Measurements from ENCODE around the gene BBS2.

The BBS2 gene

DNA sequence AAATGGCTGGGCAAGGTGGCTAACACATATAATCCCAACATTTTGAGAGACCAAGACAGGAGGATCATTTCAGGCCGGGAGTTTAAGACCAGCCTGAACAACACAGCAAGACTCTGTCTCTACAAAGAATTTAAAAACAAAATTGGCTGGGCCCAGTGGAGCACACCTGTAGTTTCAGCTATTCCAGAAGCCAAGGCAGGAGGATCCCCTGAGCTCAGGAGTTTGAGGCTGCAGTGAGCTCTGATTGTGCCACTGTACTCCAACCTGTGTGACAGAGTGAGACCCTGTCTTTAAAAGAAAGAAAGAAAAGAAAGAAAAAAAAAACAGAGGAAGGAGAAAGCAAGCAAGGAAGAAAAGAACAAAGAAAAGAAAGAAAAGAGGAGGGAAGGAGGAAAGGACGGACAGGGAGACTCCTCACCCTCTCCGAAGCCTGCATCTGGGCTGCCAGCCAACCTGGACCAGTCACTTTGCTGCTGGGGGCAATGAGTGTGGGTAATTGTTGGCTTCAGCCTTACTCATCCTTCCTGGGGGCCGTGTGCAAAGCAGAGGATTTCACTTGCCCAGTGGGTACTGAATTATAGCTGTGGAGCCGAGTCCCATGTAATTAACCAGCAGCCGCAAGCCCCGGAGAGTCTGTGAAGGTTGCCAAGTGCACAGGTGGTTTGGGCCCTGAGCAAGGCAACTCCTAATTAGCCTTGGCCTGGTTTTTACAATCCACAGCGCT, 38.4 kb upstream of the BBS2 start:
- no peak overlapping the region for H3K27ac ChIP-seq (ENCODE audit: extremely low read depth, low read depth, low read length)
- H3K4me3 ChIP-seq (ENCODE audit: low read depth, low read length): no peak overlapping the region
- POLR2A ChIA-PET: interaction anchor here (0.7 kb wide), 1 partner anchor 67 kb away, joined by 4 read pairs; no protein-coding TSS in a partner anchor
- no peaks in the 10 kb centered on the region for H3K9me3 ChIP-seq (ENCODE audit: control insufficient read depth, insufficient read depth, low read depth, low read length)
- no peaks in the 10 kb centered on the region for H3K4me1 ChIP-seq (ENCODE audit: control insufficient read depth, insufficient read depth, low read length)
- H3K36me3 ChIP-seq (ENCODE audit: control insufficient read depth in 2 of 2, insufficient read depth in 1 of 2, low read length in 2 of 2): no peaks in the 10 kb centered on the region
- CTCF ChIA-PET: no interaction called here
- TF ChIP-seq ZBTB7A (tag by site-specific recombination; IDR thresholded peaks at IDR 0.05; ENCODE audit: low read depth) (no peak), ZNF580 (tag by site-specific recombination; IDR thresholded peaks at IDR 0.05) (no peak), GLI4 (tag by site-specific recombination; IDR thresholded peaks at IDR 0.05) (no peak), GLIS2 (tag by site-specific recombination; IDR thresholded peaks at IDR 0.05) (peak; percentile 30; the same call in 1 of the 2 replicates), ZIC2 (tag by site-specific recombination; IDR thresholded peaks at IDR 0.05) (0 out of 2 replicates have a peak, but pooled peaks have one; percentile 19), ZNF292 (tag by site-specific recombination; IDR thresholded peaks at IDR 0.05; ENCODE audit: borderline replicate concordance, low read depth) (no peak), ZXDB (tag by site-specific recombination; IDR thresholded peaks at IDR 0.05) (no peak), ZNF23 (tag by site-specific recombination; IDR thresholded peaks at IDR 0.05; ENCODE audit: borderline replicate concordance) (no peak), ZNF571 (tag by site-specific recombination; IDR thresholded peaks at IDR 0.05) (no peak), KLF8 (tag by site-specific recombination; IDR thresholded peaks at IDR 0.05) (no peak), ZNF2 (tag by site-specific recombination; IDR thresholded peaks at IDR 0.05) (no peak), SCRT2 (tag by site-specific recombination; IDR thresholded peaks at IDR 0.05) (peak; percentile 74), SCRT1 (tag by site-specific recombination; IDR thresholded peaks at IDR 0.05; ENCODE audit: borderline replicate concordance) (peak; percentile 42; the same call in 1 of the 2 replicates), ZNF274 (IDR thresholded peaks at IDR 0.05; ENCODE audit: low read length) (no peak), ZNF274 (tag by site-specific recombination; IDR thresholded peaks at IDR 0.05; ENCODE audit: borderline replicate concordance) (no peak), ZBTB48 (tag by site-specific recombination; IDR thresholded peaks at IDR 0.05) (peak; percentile 64; the same call in 1 of the 2 replicates), ZBTB17 (tag by site-specific recombination; IDR thresholded peaks at IDR 0.05) (peak; percentile 75), ZNF660 (tag by site-specific recombination; IDR thresholded peaks at IDR 0.05) (peak; percentile 72; the same call in 1 of the 2 replicates), SP7 (tag by site-specific recombination; IDR thresholded peaks at IDR 0.05) (peak; percentile 99), ZBTB20 (tag by site-specific recombination; IDR thresholded peaks at IDR 0.05) (0 out of 2 replicates have a peak, but pooled peaks have one; percentile 15), ZNF221 (tag by site-specific recombination; IDR thresholded peaks at IDR 0.05; ENCODE audit: borderline replicate concordance) (no peak)
- TF ChIP-seq, protein P1, sequence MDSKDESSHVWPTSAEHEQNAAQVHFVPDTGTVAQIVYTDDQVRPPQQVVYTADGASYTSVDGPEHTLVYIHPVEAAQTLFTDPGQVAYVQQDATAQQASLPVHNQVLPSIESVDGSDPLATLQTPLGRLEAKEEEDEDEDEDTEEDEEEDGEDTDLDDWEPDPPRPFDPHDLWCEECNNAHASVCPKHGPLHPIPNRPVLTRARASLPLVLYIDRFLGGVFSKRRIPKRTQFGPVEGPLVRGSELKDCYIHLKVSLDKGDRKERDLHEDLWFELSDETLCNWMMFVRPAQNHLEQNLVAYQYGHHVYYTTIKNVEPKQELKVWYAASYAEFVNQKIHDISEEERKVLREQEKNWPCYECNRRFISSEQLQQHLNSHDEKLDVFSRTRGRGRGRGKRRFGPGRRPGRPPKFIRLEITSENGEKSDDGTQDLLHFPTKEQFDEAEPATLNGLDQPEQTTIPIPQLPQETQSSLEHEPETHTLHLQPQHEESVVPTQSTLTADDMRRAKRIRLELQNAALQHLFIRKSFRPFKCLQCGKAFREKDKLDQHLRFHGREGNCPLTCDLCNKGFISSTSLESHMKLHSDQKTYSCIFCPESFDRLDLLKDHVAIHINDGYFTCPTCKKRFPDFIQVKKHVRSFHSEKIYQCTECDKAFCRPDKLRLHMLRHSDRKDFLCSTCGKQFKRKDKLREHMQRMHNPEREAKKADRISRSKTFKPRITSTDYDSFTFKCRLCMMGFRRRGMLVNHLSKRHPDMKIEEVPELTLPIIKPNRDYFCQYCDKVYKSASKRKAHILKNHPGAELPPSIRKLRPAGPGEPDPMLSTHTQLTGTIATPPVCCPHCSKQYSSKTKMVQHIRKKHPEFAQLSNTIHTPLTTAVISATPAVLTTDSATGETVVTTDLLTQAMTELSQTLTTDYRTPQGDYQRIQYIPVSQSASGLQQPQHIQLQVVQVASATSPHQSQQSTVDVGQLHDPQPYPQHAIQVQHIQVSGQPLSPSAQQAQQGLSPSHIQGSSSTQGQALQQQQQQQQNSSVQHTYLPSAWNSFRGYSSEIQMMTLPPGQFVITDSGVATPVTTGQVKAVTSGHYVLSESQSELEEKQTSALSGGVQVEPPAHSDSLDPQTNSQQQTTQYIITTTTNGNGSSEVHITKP (tag by site-specific recombination; IDR thresholded peaks at IDR 0.05): peak; percentile 53
- TF ChIP-seq, protein P2, sequence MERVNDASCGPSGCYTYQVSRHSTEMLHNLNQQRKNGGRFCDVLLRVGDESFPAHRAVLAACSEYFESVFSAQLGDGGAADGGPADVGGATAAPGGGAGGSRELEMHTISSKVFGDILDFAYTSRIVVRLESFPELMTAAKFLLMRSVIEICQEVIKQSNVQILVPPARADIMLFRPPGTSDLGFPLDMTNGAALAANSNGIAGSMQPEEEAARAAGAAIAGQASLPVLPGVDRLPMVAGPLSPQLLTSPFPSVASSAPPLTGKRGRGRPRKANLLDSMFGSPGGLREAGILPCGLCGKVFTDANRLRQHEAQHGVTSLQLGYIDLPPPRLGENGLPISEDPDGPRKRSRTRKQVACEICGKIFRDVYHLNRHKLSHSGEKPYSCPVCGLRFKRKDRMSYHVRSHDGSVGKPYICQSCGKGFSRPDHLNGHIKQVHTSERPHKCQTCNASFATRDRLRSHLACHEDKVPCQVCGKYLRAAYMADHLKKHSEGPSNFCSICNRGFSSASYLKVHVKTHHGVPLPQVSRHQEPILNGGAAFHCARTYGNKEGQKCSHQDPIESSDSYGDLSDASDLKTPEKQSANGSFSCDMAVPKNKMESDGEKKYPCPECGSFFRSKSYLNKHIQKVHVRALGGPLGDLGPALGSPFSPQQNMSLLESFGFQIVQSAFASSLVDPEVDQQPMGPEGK (tag by site-specific recombination; IDR thresholded peaks at IDR 0.05): 0 out of 2 replicates have a peak, but pooled peaks have one; percentile 21
- TF ChIP-seq, protein P3, sequence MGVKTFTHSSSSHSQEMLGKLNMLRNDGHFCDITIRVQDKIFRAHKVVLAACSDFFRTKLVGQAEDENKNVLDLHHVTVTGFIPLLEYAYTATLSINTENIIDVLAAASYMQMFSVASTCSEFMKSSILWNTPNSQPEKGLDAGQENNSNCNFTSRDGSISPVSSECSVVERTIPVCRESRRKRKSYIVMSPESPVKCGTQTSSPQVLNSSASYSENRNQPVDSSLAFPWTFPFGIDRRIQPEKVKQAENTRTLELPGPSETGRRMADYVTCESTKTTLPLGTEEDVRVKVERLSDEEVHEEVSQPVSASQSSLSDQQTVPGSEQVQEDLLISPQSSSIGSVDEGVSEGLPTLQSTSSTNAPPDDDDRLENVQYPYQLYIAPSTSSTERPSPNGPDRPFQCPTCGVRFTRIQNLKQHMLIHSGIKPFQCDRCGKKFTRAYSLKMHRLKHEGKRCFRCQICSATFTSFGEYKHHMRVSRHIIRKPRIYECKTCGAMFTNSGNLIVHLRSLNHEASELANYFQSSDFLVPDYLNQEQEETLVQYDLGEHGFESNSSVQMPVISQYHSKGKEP (tag by site-specific recombination; IDR thresholded peaks at IDR 0.05): no peak
- TF ChIP-seq, protein P4, sequence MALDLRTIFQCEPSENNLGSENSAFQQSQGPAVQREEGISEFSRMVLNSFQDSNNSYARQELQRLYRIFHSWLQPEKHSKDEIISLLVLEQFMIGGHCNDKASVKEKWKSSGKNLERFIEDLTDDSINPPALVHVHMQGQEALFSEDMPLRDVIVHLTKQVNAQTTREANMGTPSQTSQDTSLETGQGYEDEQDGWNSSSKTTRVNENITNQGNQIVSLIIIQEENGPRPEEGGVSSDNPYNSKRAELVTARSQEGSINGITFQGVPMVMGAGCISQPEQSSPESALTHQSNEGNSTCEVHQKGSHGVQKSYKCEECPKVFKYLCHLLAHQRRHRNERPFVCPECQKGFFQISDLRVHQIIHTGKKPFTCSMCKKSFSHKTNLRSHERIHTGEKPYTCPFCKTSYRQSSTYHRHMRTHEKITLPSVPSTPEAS (tag by site-specific recombination; IDR thresholded peaks at IDR 0.05): no peak
